Measurements from ENCODE around the gene ZBTB20. TPM values are rescaled to one million over a fixed set of nuclear protein-coding genes. Genes with fewer than 3 reads are reported as not detected.

The ZBTB20 gene
- total RNA-seq, 1 experiment from 2014 or later = 3.7 TPM

DNA sequence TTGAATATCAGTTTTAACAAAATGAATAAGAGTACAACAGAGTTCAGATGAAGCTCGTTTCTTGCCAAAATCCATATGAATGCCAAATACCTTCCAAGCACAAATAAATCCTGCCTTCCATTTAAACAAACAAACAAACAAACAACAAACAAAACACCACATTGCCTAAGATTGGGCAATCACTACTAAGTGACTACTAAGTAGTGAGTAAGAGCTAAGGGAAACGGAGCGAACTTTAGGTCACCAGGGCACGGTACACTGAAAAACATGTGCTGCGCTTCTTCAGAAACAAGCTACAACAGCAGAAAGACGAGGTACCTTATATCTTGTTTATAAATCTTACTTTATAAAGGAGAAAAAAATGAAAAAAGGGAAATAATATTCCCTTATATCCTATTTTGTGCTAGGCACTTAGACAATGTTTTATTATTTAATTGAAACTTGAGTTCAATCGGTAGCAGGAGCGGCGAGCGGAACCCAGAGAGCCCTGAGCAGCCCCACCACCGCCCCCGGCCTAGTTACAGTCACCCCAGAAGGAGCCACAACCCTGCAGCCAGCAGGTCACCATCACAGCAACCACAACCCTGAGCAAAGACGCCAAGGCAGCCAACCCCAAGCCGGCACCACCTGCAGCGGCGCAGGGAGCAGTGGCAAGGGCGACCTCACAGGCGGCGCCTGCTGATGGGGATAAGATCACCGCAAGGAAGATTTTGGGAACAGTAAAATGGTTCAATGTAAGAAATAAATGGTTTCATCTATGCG is 216.9 kb downstream of the ZBTB20 start:
- Histone ChIP-seq H3K27ac (ENCODE audit: low read length) (no peak overlapping the region), H3K4me3 (ENCODE audit: low read length) (no peak overlapping the region), H3K27me3 (ENCODE audit: low read length) (no peaks in the 10 kb centered on the region), H3K36me3 (ENCODE audit: low read depth, low read length) (no peaks in the 10 kb centered on the region), H3K9ac (ENCODE audit: low read length) (no peak overlapping the region), H3F3A (ENCODE audit: low read length, unreplicated experiment) (no peaks in the 10 kb centered on the region), H3K9me3 (ENCODE audit: low read length) (0 out of 2 replicates have a peak, but pooled peaks cover 3% of the 10 kb centered on the region), H3K4me1 (ENCODE audit: insufficient read depth, low read length) (no peaks in the 10 kb centered on the region), H2AFZ (ENCODE audit: low read length) (no peak overlapping the region), H3K79me2 (ENCODE audit: low read length) (no peaks in the 10 kb centered on the region), H3K9me2 (replicated peaks; ENCODE audit: low read length) (no peaks in the 10 kb centered on the region), H4K20me1 (ENCODE audit: low read length) (no peaks in the 10 kb centered on the region), H3K4me2 (ENCODE audit: low read length) (no peak overlapping the region)
- no peak for ATAC-seq
- intact Hi-C loops (cut with micrococcal nuclease) = no loop called here
- ChIA-PET CTCF (no interaction called here), POLR2A (ENCODE audit: unreplicated experiment) (no interaction called here)
- TF ChIP-seq, protein P1, sequence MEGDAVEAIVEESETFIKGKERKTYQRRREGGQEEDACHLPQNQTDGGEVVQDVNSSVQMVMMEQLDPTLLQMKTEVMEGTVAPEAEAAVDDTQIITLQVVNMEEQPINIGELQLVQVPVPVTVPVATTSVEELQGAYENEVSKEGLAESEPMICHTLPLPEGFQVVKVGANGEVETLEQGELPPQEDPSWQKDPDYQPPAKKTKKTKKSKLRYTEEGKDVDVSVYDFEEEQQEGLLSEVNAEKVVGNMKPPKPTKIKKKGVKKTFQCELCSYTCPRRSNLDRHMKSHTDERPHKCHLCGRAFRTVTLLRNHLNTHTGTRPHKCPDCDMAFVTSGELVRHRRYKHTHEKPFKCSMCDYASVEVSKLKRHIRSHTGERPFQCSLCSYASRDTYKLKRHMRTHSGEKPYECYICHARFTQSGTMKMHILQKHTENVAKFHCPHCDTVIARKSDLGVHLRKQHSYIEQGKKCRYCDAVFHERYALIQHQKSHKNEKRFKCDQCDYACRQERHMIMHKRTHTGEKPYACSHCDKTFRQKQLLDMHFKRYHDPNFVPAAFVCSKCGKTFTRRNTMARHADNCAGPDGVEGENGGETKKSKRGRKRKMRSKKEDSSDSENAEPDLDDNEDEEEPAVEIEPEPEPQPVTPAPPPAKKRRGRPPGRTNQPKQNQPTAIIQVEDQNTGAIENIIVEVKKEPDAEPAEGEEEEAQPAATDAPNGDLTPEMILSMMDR (conservative IDR thresholded peaks at IDR 0.05; ENCODE audit: low read depth, low read length) = no peak
- no peak for TF ChIP-seq EZH2phosphoT487 (IDR thresholded peaks at IDR 0.05; ENCODE audit: borderline replicate concordance, low read length)
- TF ChIP-seq EZH2 (IDR thresholded peaks at IDR 0.05; ENCODE audit: low read length, unreplicated experiment) = no peak
- no TSS peak for BruUV-seq (replicated peaks)
- DNase-seq = no peak

DNA sequence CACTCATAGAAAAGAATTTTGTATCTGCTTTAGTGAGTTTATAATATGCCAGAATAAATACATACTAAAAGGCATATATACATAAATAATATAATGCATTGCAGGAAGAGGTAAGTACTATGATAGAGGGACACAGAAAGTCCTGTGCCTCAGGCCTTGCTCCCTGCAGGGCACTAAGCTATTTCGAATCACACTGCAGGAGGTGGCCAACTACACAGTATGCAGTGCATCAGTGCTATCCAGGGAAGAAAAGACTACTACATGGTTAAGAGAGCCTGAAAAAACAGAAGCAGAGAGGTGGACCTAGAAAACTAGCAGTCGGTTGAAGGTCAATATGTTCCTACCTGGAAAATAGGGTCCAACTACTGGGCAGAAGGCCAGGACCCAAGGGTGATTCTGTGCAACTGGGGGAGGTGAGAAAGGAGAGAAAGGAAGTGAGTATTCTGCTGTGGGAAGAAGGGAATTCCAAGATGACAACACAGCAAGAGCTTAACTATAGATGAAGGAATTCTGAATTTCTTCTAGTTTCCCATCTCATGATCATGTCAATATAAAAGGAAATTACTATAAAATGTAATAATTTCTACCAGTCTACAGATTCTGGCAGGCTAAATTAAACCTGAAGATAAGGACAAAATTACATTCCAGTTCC is 218.0 kb downstream of the ZBTB20 start:
- Histone ChIP-seq H3K4me3 (ENCODE audit: low read length) (no peak overlapping the region), H4K20me1 (ENCODE audit: low read length) (no peaks in the 10 kb centered on the region), H3K4me2 (ENCODE audit: low read length) (no peak overlapping the region), H3K9me2 (replicated peaks; ENCODE audit: low read length) (no peaks in the 10 kb centered on the region), H3K9ac (ENCODE audit: low read length) (no peak overlapping the region), H3K36me3 (ENCODE audit: low read depth, low read length) (no peaks in the 10 kb centered on the region), H3K4me1 (ENCODE audit: insufficient read depth, low read length) (no peaks in the 10 kb centered on the region), H3F3A (ENCODE audit: low read length, unreplicated experiment) (no peaks in the 10 kb centered on the region), H3K27ac (ENCODE audit: low read length) (no peak overlapping the region), H3K79me2 (ENCODE audit: low read length) (no peaks in the 10 kb centered on the region), H3K9me3 (ENCODE audit: low read length) (0 out of 2 replicates have a peak, but pooled peaks cover 3% of the 10 kb centered on the region), H3K27me3 (ENCODE audit: low read length) (no peaks in the 10 kb centered on the region), H2AFZ (ENCODE audit: low read length) (no peak overlapping the region)
- ChIA-PET CTCF (no interaction called here), POLR2A (ENCODE audit: unreplicated experiment) (no interaction called here)
- intact Hi-C loops (cut with micrococcal nuclease) = no loop called here
- TF ChIP-seq, protein P1 (conservative IDR thresholded peaks at IDR 0.05; ENCODE audit: low read depth, low read length) = no peak
- TF ChIP-seq EZH2 (IDR thresholded peaks at IDR 0.05; ENCODE audit: low read length, unreplicated experiment) (no peak), EZH2phosphoT487 (IDR thresholded peaks at IDR 0.05; ENCODE audit: borderline replicate concordance, low read length) (no peak)
- BruUV-seq (replicated peaks) = no TSS peak
- ATAC-seq = no peak
- DNase-seq = no peak

DNA sequence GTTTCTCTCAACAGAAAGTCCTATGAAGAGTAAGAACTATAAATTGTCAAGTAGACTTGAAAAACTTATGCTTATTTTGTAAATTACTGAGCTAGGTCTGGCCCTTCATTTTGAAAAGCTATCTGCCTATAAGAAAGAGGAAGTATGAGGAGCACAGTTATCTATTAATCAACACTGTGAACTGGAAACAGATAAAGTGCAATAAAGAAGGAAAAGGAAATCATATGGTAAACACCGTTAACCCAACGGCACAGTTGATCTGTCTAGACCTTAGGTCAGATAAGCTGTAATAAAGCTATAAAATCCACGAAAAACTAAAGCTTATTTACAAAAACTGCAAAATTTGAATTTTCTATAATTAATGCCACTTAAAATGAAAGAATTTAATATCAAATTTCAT is 242.5 kb downstream of the ZBTB20 start:
- Histone ChIP-seq H3K79me2 (ENCODE audit: low read length) (no peaks in the 10 kb centered on the region), H3K4me1 (ENCODE audit: insufficient read depth, low read length) (no peaks in the 10 kb centered on the region), H3K4me3 (ENCODE audit: low read length) (no peak overlapping the region), H4K20me1 (ENCODE audit: low read length) (no peaks in the 10 kb centered on the region), H2AFZ (ENCODE audit: low read length) (no peak overlapping the region), H3K9me2 (replicated peaks; ENCODE audit: low read length) (no peaks in the 10 kb centered on the region), H3F3A (ENCODE audit: low read length, unreplicated experiment) (no peaks in the 10 kb centered on the region), H3K9me3 (ENCODE audit: low read length) (no peaks in the 10 kb centered on the region), H3K27ac (ENCODE audit: low read length) (no peak overlapping the region), H3K36me3 (ENCODE audit: low read depth, low read length) (no peaks in the 10 kb centered on the region), H3K9ac (ENCODE audit: low read length) (no peak overlapping the region), H3K4me2 (ENCODE audit: low read length) (no peak overlapping the region), H3K27me3 (ENCODE audit: low read length) (no peaks in the 10 kb centered on the region)
- BruUV-seq (replicated peaks) = no TSS peak
- ATAC-seq (no peak), DNase-seq (no peak)
- POLR2A ChIA-PET (ENCODE audit: unreplicated experiment) = no interaction called here
- no peak for TF ChIP-seq EZH2 (IDR thresholded peaks at IDR 0.05; ENCODE audit: low read length, unreplicated experiment)
- TF ChIP-seq EZH2phosphoT487 (IDR thresholded peaks at IDR 0.05; ENCODE audit: borderline replicate concordance, low read length) = no peak
- TF ChIP-seq, protein P1 (conservative IDR thresholded peaks at IDR 0.05; ENCODE audit: low read depth, low read length) = no peak
- CTCF ChIA-PET = no interaction called here
- intact Hi-C loops (cut with micrococcal nuclease) = no loop called here

Measured in PC-3 (cell line).